Measurements from ENCODE around the gene TIGD2. TPM values are rescaled to one million over a fixed set of nuclear protein-coding genes. Genes with fewer than 3 reads are reported as not detected.

Gene TIGD2
- total RNA-seq, 1 experiment from 2014 or later, result 3.6 TPM

DNA sequence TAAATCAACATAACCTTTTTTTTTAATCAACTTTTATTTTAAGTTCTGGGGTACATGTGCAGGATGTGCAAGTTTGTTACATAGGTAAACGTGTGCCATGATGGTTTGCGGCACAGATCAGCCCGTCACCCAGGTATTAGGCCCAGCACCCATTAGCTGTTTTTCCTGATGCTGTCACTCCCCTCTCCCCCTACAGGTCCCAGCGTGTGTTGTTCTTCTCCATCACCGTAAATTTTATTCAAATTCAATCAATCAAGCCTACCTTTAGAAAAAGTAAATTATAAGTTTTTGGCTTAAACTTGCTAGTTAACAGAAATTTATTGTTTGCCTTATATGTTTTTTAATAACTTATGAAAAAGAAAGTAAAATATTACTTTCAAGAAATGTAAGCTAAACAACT lies 25.9 kb downstream of the TIGD2 start:
- TF ChIP-seq CTCF (IDR thresholded peaks at IDR 0.05) (no peak), POLR2AphosphoS5 (IDR thresholded peaks at IDR 0.05; ENCODE audit: low read depth, low read length) (no peak), REST (IDR thresholded peaks at IDR 0.05; ENCODE audit: insufficient read depth in 1 of 2, low read depth in 2 of 2, low read length in 1 of 2) (no peak), SIN3A (IDR thresholded peaks at IDR 0.05; ENCODE audit: borderline replicate concordance, insufficient read depth, low read depth, low read length) (no peak), TCF7L2 (IDR thresholded peaks at IDR 0.05; ENCODE audit: low read depth, low read length) (no peak)
- Histone ChIP-seq H3K4me1 (ENCODE audit: control insufficient read depth, insufficient read depth, low read length) (no peaks in the 10 kb centered on the region), H3K36me3 (ENCODE audit: control insufficient read depth, insufficient read depth, low read length) (no peaks in the 10 kb centered on the region), H3K27ac (ENCODE audit: low read length) (no peak overlapping the region), H3K4me3 (ENCODE audit: low read depth in 2 of 2, low read length in 2 of 2) (no peak overlapping the region), H3K27me3 (ENCODE audit: control insufficient read depth, insufficient read depth, low read length) (no peaks in the 10 kb centered on the region), H3K9me3 (ENCODE audit: control insufficient read depth, insufficient read depth, low read depth, low read length) (no peaks in the 10 kb centered on the region)
- in situ Hi-C loops (cut with HindIII; ENCODE audit: low pct_unique_long_range_greater_than_20kb, low sequenced_read_pairs) (no loop called here), intact Hi-C loops (cut with micrococcal nuclease; ENCODE audit: unreplicated experiment) (no loop called here)
- ChIA-PET POLR2A (no interaction called here), CTCF (no interaction called here)
- no peak for ATAC-seq
- BruUV-seq (replicated peaks), result no TSS peak
- no peak for DNase-seq (ENCODE audit: low read depth, low spot score)

DNA sequence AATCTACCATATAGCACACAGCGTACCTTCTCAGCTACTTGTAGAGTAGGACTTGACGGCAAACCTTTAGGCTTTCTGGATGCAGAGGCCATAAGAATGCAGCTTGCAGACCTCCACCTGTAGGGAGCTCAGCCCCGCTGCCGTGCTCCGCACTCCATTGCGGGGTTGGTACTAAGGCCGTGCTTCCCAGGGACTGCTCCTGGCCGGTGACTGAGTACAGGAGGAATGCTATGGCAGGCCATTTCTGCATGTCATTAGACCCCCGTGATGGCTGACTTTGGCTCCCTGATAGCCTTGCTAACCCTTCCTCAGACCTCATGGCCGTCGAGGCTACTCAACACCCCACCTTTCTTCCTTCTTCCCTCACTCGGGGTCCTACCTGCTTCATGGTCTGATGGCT lies 26.4 kb downstream of the TIGD2 start:
- H3K4me3 ChIP-seq (ENCODE audit: low read depth in 2 of 2, low read length in 2 of 2), result no peak overlapping the region
- intact Hi-C loops (cut with micrococcal nuclease; ENCODE audit: unreplicated experiment) (no loop called here), in situ Hi-C loops (cut with HindIII; ENCODE audit: low pct_unique_long_range_greater_than_20kb, low sequenced_read_pairs) (no loop called here)
- ATAC-seq (no peak), DNase-seq (ENCODE audit: low read depth, low spot score) (no peak)
- no peak overlapping the region for H3K27ac ChIP-seq (ENCODE audit: low read length)
- BruUV-seq (replicated peaks), result no TSS peak
- ChIA-PET POLR2A (no interaction called here), CTCF (no interaction called here)
- H3K27me3 ChIP-seq (ENCODE audit: control insufficient read depth, insufficient read depth, low read length), result no peaks in the 10 kb centered on the region
- TF ChIP-seq REST (IDR thresholded peaks at IDR 0.05; ENCODE audit: insufficient read depth in 1 of 2, low read depth in 2 of 2, low read length in 1 of 2) (no peak), TCF7L2 (IDR thresholded peaks at IDR 0.05; ENCODE audit: low read depth, low read length) (no peak), CTCF (IDR thresholded peaks at IDR 0.05) (no peak), SIN3A (IDR thresholded peaks at IDR 0.05; ENCODE audit: borderline replicate concordance, insufficient read depth, low read depth, low read length) (no peak), POLR2AphosphoS5 (IDR thresholded peaks at IDR 0.05; ENCODE audit: low read depth, low read length) (no peak)
- H3K9me3 ChIP-seq (ENCODE audit: control insufficient read depth, insufficient read depth, low read depth, low read length), result no peaks in the 10 kb centered on the region
- H3K36me3 ChIP-seq (ENCODE audit: control insufficient read depth, insufficient read depth, low read length), result no peaks in the 10 kb centered on the region
- no peaks in the 10 kb centered on the region for H3K4me1 ChIP-seq (ENCODE audit: control insufficient read depth, insufficient read depth, low read length)
